HCT116 (cell line): ENCODE measurements around the gene MTRF1L. TPM values are rescaled to one million over a fixed set of nuclear protein-coding genes. Genes with fewer than 3 reads are reported as not detected.

ENCODE experiments used
- ATAC-seq: fragments of 200-7000 bp; cut with Tn5 transposase; 2 replicates; pipeline ENCODE4 v1.9.1; 2020; ENCODE audit warnings: mild to moderate bottlenecking, moderate library complexity
- BruUV-seq: library from RNA; stranded (reverse); fragments of 400-500 nt; replicated peaks from 2 replicates; lab custom pipeline; 2021; lab: Mats Ljungman, UMichigan
- CTCF ChIA-PET: fragments of 300-600 bp; sonication (Branson Sonifier 250); formaldehyde crosslinking; loops from one replicate; lab custom pipeline; 2021; ENCODE audit warnings: antibody characterized with exemption; lab: Charles Lee
- POLR2A ChIA-PET: fragments of 300-600, 350-600 bp; sonication (Branson Sonifier 250); formaldehyde crosslinking; loops from one replicate; lab custom pipeline; 2021; ENCODE audit warnings: antibody characterized with exemption; lab: Charles Lee
- RAD21 ChIA-PET, 2 experiments: fragments of 300-600 bp; sonication (Branson Sonifier 250); formaldehyde crosslinking; loops; one replicate each; lab custom pipeline; 2023; ENCODE audit warnings: low total read pairs in 2 of 2; ENCODE audit not compliant: uncharacterized antibody in 2 of 2, unreplicated experiment in 2 of 2, low non-redundant PET in 1 of 2; lab: Charles Lee
- DNase-seq: peaks from one replicate; pipeline ENCODE4 v3.0.0-alpha.2; 2010; ENCODE audit warnings: low read depth, low spot score
- H2AFZ ChIP-seq: fragments of 200-600 bp; shearing (Covaris generic), sonication (generic); 2 replicates; pipeline ENCODE4 v1.6.1; 2017; ENCODE audit warnings: low read depth, mixed run types, mixed read lengths, antibody characterized with exemption, low read length; ENCODE audit not compliant: poor library complexity, severe bottlenecking
- H3K27ac ChIP-seq: 2 replicates; pipeline ENCODE4 v1.5.1; 2012; ENCODE audit warnings: low read depth, low read length
- H3K27me3 ChIP-seq: fragments of 200-600 bp; sonication (generic); 2 replicates; pipeline ENCODE4 v1.6.1; 2016; ENCODE audit warnings: mixed run types, low read length, mixed read lengths; ENCODE audit not compliant: insufficient read depth
- H3K36me3 ChIP-seq, 2 experiments: fragments of 200-500 bp in 1 of 2; fragments of 200-600 bp in 1 of 2; sonication (Bioruptor generic) in 1 of 2; sonication (generic) in 1 of 2; 2 replicates each; pipeline versions ENCODE4 v1.5.1 to v1.6.1; 2014 to 2016; ENCODE audit warnings: low read length in 2 of 2, inconsistent platforms in 1 of 2, mixed read lengths in 1 of 2, mixed run types in 1 of 2; ENCODE audit not compliant: insufficient read depth in 2 of 2, control insufficient read depth in 1 of 2
- H3K4me1 ChIP-seq, 2 experiments: fragments of 200-600 bp in 1 of 2; sonication (generic) in 1 of 2; 2 replicates each; pipeline versions ENCODE4 v1.5.1 to v1.6.1; 2012 to 2017; ENCODE audit warnings: low read length in 2 of 2, inconsistent platforms in 1 of 2, mild to moderate bottlenecking in 1 of 2, mixed read lengths in 1 of 2, mixed run types in 1 of 2, moderate library complexity in 1 of 2; ENCODE audit not compliant: insufficient read depth in 2 of 2, control insufficient read depth in 1 of 2
- H3K4me2 ChIP-seq: fragments of 200-600 bp; sonication (generic); 2 replicates; pipeline ENCODE4 v1.6.1; 2017; ENCODE audit warnings: mixed run types, low read length, mixed read lengths
- H3K4me3 ChIP-seq, 2 experiments: fragments of 200-600 bp in 1 of 2; sonication (generic) in 1 of 2; replicated peaks in 1 of 2; 2 replicates each; pipeline ENCODE4 v1.5.1; 2011 to 2016; ENCODE audit warnings: low read length in 2 of 2, control low read depth in 1 of 2, low read depth in 1 of 2, mild to moderate bottlenecking in 1 of 2, mixed read lengths in 1 of 2, mixed run types in 1 of 2
- H3K79me2 ChIP-seq: fragments of 200-600 bp; sonication (generic); 2 replicates; pipeline ENCODE4 v1.6.1; 2017; ENCODE audit warnings: mild to moderate bottlenecking, mixed run types, low read length, moderate library complexity, mixed read lengths; ENCODE audit not compliant: insufficient read depth
- H3K9ac ChIP-seq: fragments of 200-600 bp; sonication (generic); 2 replicates; pipeline ENCODE4 v1.6.1; 2016; ENCODE audit warnings: low read length, mixed read lengths
- H3K9me2 ChIP-seq: fragments of 200-600 bp; sonication (generic), shearing (Covaris generic); 2 replicates; pipeline ENCODE4 v1.6.1; 2017; ENCODE audit warnings: mixed run types, mild to moderate bottlenecking, moderate library complexity; ENCODE audit not compliant: insufficient read depth
- H3K9me3 ChIP-seq, 2 experiments: fragments of 200-500 bp in 1 of 2; fragments of 200-600 bp in 1 of 2; sonication (Bioruptor generic) in 1 of 2; sonication (generic) in 1 of 2; 2 replicates each; pipeline ENCODE4 v1.6.1; 2014 to 2017; ENCODE audit warnings: low read length in 2 of 2, mixed read lengths in 2 of 2, inconsistent platforms in 1 of 2, low read depth in 1 of 2, mild to moderate bottlenecking in 1 of 2, mixed run types in 1 of 2, moderate library complexity in 1 of 2; ENCODE audit not compliant: control insufficient read depth in 1 of 2, insufficient read depth in 1 of 2
- H4K20me1 ChIP-seq: fragments of 200-600 bp; sonication (generic), shearing (Covaris generic); 2 replicates; pipeline ENCODE4 v1.6.1; 2017; ENCODE audit warnings: mixed run types, mild to moderate bottlenecking, moderate library complexity; ENCODE audit not compliant: insufficient read depth
- EGR1 ChIP-seq: IDR thresholded peaks from 2 replicates; pipeline ENCODE4 v1.6.1; 2012; ENCODE audit warnings: low read depth
- ELF1 ChIP-seq: IDR thresholded peaks from 2 replicates; pipeline ENCODE4 v1.6.1; 2012; ENCODE audit warnings: low read depth, borderline replicate concordance
- JUND ChIP-seq: IDR thresholded peaks from 2 replicates; pipeline ENCODE4 v1.6.1; 2012
- POLR2A ChIP-seq: IDR thresholded peaks from 2 replicates; pipeline ENCODE4 v1.7.0; 2011; ENCODE audit warnings: borderline replicate concordance; ENCODE audit not compliant: insufficient read depth, insufficient read length; ENCODE audit errors: extremely low read depth
- REST ChIP-seq: IDR thresholded peaks from 2 replicates; pipeline ENCODE4 v1.6.1; 2012; ENCODE audit warnings: low read depth
- SP1 ChIP-seq: IDR thresholded peaks from 2 replicates; pipeline ENCODE4 v1.6.1; 2012; ENCODE audit warnings: low read depth
- SRF ChIP-seq: IDR thresholded peaks from 2 replicates; pipeline ENCODE4 v1.6.1; 2012; ENCODE audit warnings: low read depth
- TCF7L2 ChIP-seq: IDR thresholded peaks from 2 replicates; pipeline ENCODE4 v1.7.0; 2011; ENCODE audit warnings: borderline replicate concordance, inconsistent platforms; ENCODE audit not compliant: insufficient read depth, insufficient read length; ENCODE audit errors: extremely low read depth
- YY1 ChIP-seq: IDR thresholded peaks from 2 replicates; pipeline ENCODE4 v1.6.1; 2011; ENCODE audit warnings: low read length, low read depth, moderate library complexity, mild to moderate bottlenecking; ENCODE audit not compliant: insufficient replicate concordance; ENCODE audit errors: extremely low read depth
- ZFX ChIP-seq: fragments of 450-650 bp; IDR thresholded peaks from 2 replicates; pipeline ENCODE4 v1.6.1; 2017
- ZNF274 ChIP-seq: fragments of 200-500 bp; sonication (Bioruptor generic); IDR thresholded peaks from 2 replicates; pipeline ENCODE4 v1.6.1; 2014; ENCODE audit warnings: mild to moderate bottlenecking, low read depth, low read length, inconsistent platforms
- intact Hi-C: fragments of 100-400 bp; cut with micrococcal nuclease; formaldehyde crosslinking; loops from 2 replicates; pipeline ENCODE4 v1.10.0; 2022
- total RNA-seq: library from RNA; stranded (reverse); gene quantifications from one replicate; pipeline ENCODE4 v1.2.1, GENCODE V29; 2021; ENCODE audit not compliant: unreplicated experiment
- TF ChIP-seq, protein P1 (sequence below): IDR thresholded peaks from 2 replicates; pipeline ENCODE4 v1.6.1; 2012

MTRF1L gene
- total RNA-seq, 1 experiment from 2014 or later = 26.2 TPM

- Histone ChIP-seq H2AFZ (no peak overlapping the region), H3K4me3 (no peak overlapping the region), H3K36me3 (peaks cover 31 to 65% of the 10 kb centered on the region in 2 experiments), H3K27me3 (no peaks in the 10 kb centered on the region), H3K27ac (no peak overlapping the region), H3K4me1 (peaks cover 0 to 13% of the 10 kb centered on the region in 2 experiments; a peak in 3 of 4 replicates), H3K9me3 (no peaks in the 10 kb centered on the region), H3K79me2 (peaks cover 100% of the 10 kb centered on the region), H3K9ac (no peak overlapping the region), H3K4me2 (no peak overlapping the region), H4K20me1 (peaks cover 36% of the 10 kb centered on the region), H3K9me2 (no peaks in the 10 kb centered on the region)
- ATAC-seq (no peak), DNase-seq (no peak)
- intact Hi-C loops = no loop called here
- POLR2A ChIA-PET = no interaction called here
- TF ChIP-seq TCF7L2 (no peak), JUND (no peak), EGR1 (no peak), SRF (no peak)
- TF ChIP-seq, protein P1, sequence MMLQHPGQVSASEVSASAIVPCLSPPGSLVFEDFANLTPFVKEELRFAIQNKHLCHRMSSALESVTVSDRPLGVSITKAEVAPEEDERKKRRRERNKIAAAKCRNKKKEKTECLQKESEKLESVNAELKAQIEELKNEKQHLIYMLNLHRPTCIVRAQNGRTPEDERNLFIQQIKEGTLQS = no peak
- CTCF ChIA-PET = no interaction called here
- BruUV-seq = no TSS peak
- RAD21 ChIA-PET = no interaction called here
These were observed 25.0 kb downstream of the MTRF1L start for GRCh38 chr6:152977556-152977955.

GRCh38 chr6:152976749-152977148 lies 25.8 kb downstream of the MTRF1L start:
- H3K4me1 ChIP-seq = peaks cover 0 to 13% of the 10 kb centered on the region in 2 experiments; a peak in 3 of 4 replicates
- no peak overlapping the region for H3K4me2 ChIP-seq
- no peaks in the 10 kb centered on the region for H3K9me2 ChIP-seq
- no peaks in the 10 kb centered on the region for H3K27me3 ChIP-seq
- no peak overlapping the region for H3K27ac ChIP-seq
- DNase-seq (no peak), ATAC-seq (no peak)
- RAD21 ChIA-PET = no interaction called here
- TF ChIP-seq YY1 (no peak), SP1 (no peak), POLR2A (no peak), ZNF274 (no peak), ZFX (no peak), JUND (no peak), EGR1 (no peak), ELF1 (no peak), REST (no peak)
- CTCF ChIA-PET = no interaction called here
- no TSS peak for BruUV-seq
- POLR2A ChIA-PET = no interaction called here
- H2AFZ ChIP-seq = no peak overlapping the region
- H4K20me1 ChIP-seq = peaks cover 38% of the 10 kb centered on the region
- H3K4me3 ChIP-seq = no peak overlapping the region
- peaks cover 98% of the 10 kb centered on the region for H3K79me2 ChIP-seq
- intact Hi-C loops = no loop called here
- no peak overlapping the region for H3K9ac ChIP-seq
- peaks cover 39 to 71% of the 10 kb centered on the region in 2 experiments for H3K36me3 ChIP-seq
- H3K9me3 ChIP-seq = no peaks in the 10 kb centered on the region
